HCT116 (cell line): ENCODE results near the gene ADGRD1. TPM values are rescaled to one million over a fixed set of nuclear protein-coding genes. Genes with fewer than 3 reads are reported as not detected.

Experiments
- ATAC-seq: fragments of 200-7000 bp; cut with Tn5 transposase; 2 replicates; pipeline ENCODE4 v1.9.1; 2020; ENCODE audit warnings: mild to moderate bottlenecking, moderate library complexity
- BruUV-seq: library from RNA; stranded (reverse); fragments of 400-500 nt; replicated peaks from 2 replicates; lab custom pipeline; 2021; lab: Mats Ljungman, UMichigan
- CTCF ChIA-PET: fragments of 300-600 bp; sonication (Branson Sonifier 250); formaldehyde crosslinking; loops from one replicate; lab custom pipeline; 2021; ENCODE audit warnings: antibody characterized with exemption; lab: Charles Lee
- POLR2A ChIA-PET: fragments of 300-600, 350-600 bp; sonication (Branson Sonifier 250); formaldehyde crosslinking; loops from one replicate; lab custom pipeline; 2021; ENCODE audit warnings: antibody characterized with exemption; lab: Charles Lee
- RAD21 ChIA-PET, 2 experiments: fragments of 300-600 bp; sonication (Branson Sonifier 250); formaldehyde crosslinking; loops; one replicate each; lab custom pipeline; 2023; ENCODE audit warnings: low total read pairs in 2 of 2; ENCODE audit not compliant: uncharacterized antibody in 2 of 2, unreplicated experiment in 2 of 2, low non-redundant PET in 1 of 2; lab: Charles Lee
- DNase-seq: peaks from one replicate; pipeline ENCODE4 v3.0.0-alpha.2; 2010; ENCODE audit warnings: low read depth, low spot score
- H2AFZ ChIP-seq: fragments of 200-600 bp; shearing (Covaris generic), sonication (generic); 2 replicates; pipeline ENCODE4 v1.6.1; 2017; ENCODE audit warnings: low read depth, mixed run types, mixed read lengths, antibody characterized with exemption, low read length; ENCODE audit not compliant: poor library complexity, severe bottlenecking
- H3K27ac ChIP-seq: 2 replicates; pipeline ENCODE4 v1.5.1; 2012; ENCODE audit warnings: low read depth, low read length
- H3K27me3 ChIP-seq: fragments of 200-600 bp; sonication (generic); 2 replicates; pipeline ENCODE4 v1.6.1; 2016; ENCODE audit warnings: mixed run types, low read length, mixed read lengths; ENCODE audit not compliant: insufficient read depth
- H3K36me3 ChIP-seq, 2 experiments: fragments of 200-500 bp in 1 of 2; fragments of 200-600 bp in 1 of 2; sonication (Bioruptor generic) in 1 of 2; sonication (generic) in 1 of 2; 2 replicates each; pipeline versions ENCODE4 v1.5.1 to v1.6.1; 2014 to 2016; ENCODE audit warnings: low read length in 2 of 2, inconsistent platforms in 1 of 2, mixed read lengths in 1 of 2, mixed run types in 1 of 2; ENCODE audit not compliant: insufficient read depth in 2 of 2, control insufficient read depth in 1 of 2
- H3K4me1 ChIP-seq, 2 experiments: fragments of 200-600 bp in 1 of 2; sonication (generic) in 1 of 2; 2 replicates each; pipeline versions ENCODE4 v1.5.1 to v1.6.1; 2012 to 2017; ENCODE audit warnings: low read length in 2 of 2, inconsistent platforms in 1 of 2, mild to moderate bottlenecking in 1 of 2, mixed read lengths in 1 of 2, mixed run types in 1 of 2, moderate library complexity in 1 of 2; ENCODE audit not compliant: insufficient read depth in 2 of 2, control insufficient read depth in 1 of 2
- H3K4me2 ChIP-seq: fragments of 200-600 bp; sonication (generic); 2 replicates; pipeline ENCODE4 v1.6.1; 2017; ENCODE audit warnings: mixed run types, low read length, mixed read lengths
- H3K4me3 ChIP-seq, 2 experiments: fragments of 200-600 bp in 1 of 2; sonication (generic) in 1 of 2; replicated peaks in 1 of 2; 2 replicates each; pipeline ENCODE4 v1.5.1; 2011 to 2016; ENCODE audit warnings: low read length in 2 of 2, control low read depth in 1 of 2, low read depth in 1 of 2, mild to moderate bottlenecking in 1 of 2, mixed read lengths in 1 of 2, mixed run types in 1 of 2
- H3K79me2 ChIP-seq: fragments of 200-600 bp; sonication (generic); 2 replicates; pipeline ENCODE4 v1.6.1; 2017; ENCODE audit warnings: mild to moderate bottlenecking, mixed run types, low read length, moderate library complexity, mixed read lengths; ENCODE audit not compliant: insufficient read depth
- H3K9ac ChIP-seq: fragments of 200-600 bp; sonication (generic); 2 replicates; pipeline ENCODE4 v1.6.1; 2016; ENCODE audit warnings: low read length, mixed read lengths
- H3K9me2 ChIP-seq: fragments of 200-600 bp; sonication (generic), shearing (Covaris generic); 2 replicates; pipeline ENCODE4 v1.6.1; 2017; ENCODE audit warnings: mixed run types, mild to moderate bottlenecking, moderate library complexity; ENCODE audit not compliant: insufficient read depth
- H3K9me3 ChIP-seq, 2 experiments: fragments of 200-500 bp in 1 of 2; fragments of 200-600 bp in 1 of 2; sonication (Bioruptor generic) in 1 of 2; sonication (generic) in 1 of 2; 2 replicates each; pipeline ENCODE4 v1.6.1; 2014 to 2017; ENCODE audit warnings: low read length in 2 of 2, mixed read lengths in 2 of 2, inconsistent platforms in 1 of 2, low read depth in 1 of 2, mild to moderate bottlenecking in 1 of 2, mixed run types in 1 of 2, moderate library complexity in 1 of 2; ENCODE audit not compliant: control insufficient read depth in 1 of 2, insufficient read depth in 1 of 2
- H4K20me1 ChIP-seq: fragments of 200-600 bp; sonication (generic), shearing (Covaris generic); 2 replicates; pipeline ENCODE4 v1.6.1; 2017; ENCODE audit warnings: mixed run types, mild to moderate bottlenecking, moderate library complexity; ENCODE audit not compliant: insufficient read depth
- ATF3 ChIP-seq: IDR thresholded peaks from 2 replicates; pipeline ENCODE4 v1.6.1; 2012
- CBX3 ChIP-seq: IDR thresholded peaks from 2 replicates; pipeline ENCODE4 v1.6.1; 2012; ENCODE audit warnings: low read depth
- CEBPB ChIP-seq: IDR thresholded peaks from 2 replicates; pipeline ENCODE4 v1.6.1; 2012; ENCODE audit warnings: low read depth
- EZH2 ChIP-seq: fragments of 200-600 bp; sonication (generic); IDR thresholded peaks from 2 replicates; pipeline ENCODE4 v1.6.1; 2017; ENCODE audit warnings: antibody characterized with exemption, mixed run types
- JUND ChIP-seq: IDR thresholded peaks from 2 replicates; pipeline ENCODE4 v1.6.1; 2012
- POLR2AphosphoS5 ChIP-seq: IDR thresholded peaks from 2 replicates; pipeline ENCODE4 v1.6.1; 2011; ENCODE audit warnings: mild to moderate bottlenecking, low read depth, low read length, moderate library complexity
- RAD21 ChIP-seq: IDR thresholded peaks from 2 replicates; pipeline ENCODE4 v1.6.1; 2012; ENCODE audit warnings: low read depth, mild to moderate bottlenecking
- SRF ChIP-seq: IDR thresholded peaks from 2 replicates; pipeline ENCODE4 v1.6.1; 2012; ENCODE audit warnings: low read depth
- TCF7L2 ChIP-seq: IDR thresholded peaks from 2 replicates; pipeline ENCODE4 v1.7.0; 2011; ENCODE audit warnings: borderline replicate concordance, inconsistent platforms; ENCODE audit not compliant: insufficient read depth, insufficient read length; ENCODE audit errors: extremely low read depth
- ZBTB33 ChIP-seq: IDR thresholded peaks from 2 replicates; pipeline ENCODE4 v1.6.1; 2011; ENCODE audit warnings: mild to moderate bottlenecking, low read length, moderate library complexity; ENCODE audit not compliant: insufficient replicate concordance; ENCODE audit errors: extremely low read depth
- intact Hi-C: fragments of 100-400 bp; cut with micrococcal nuclease; formaldehyde crosslinking; loops from 2 replicates; pipeline ENCODE4 v1.10.0; 2022
- total RNA-seq: library from RNA; stranded (reverse); gene quantifications from one replicate; pipeline ENCODE4 v1.2.1, GENCODE V29; 2021; ENCODE audit not compliant: unreplicated experiment

Gene ADGRD1
- total RNA-seq, 1 experiment from 2014 or later: 0.44 TPM

GRCh38 chr12:131090274-131091210 is 136.8 kb downstream of the ADGRD1 start:
- ChIA-PET POLR2A (no interaction called here), RAD21 (no interaction called here), CTCF (no interaction called here)
- Histone ChIP-seq H2AFZ (no peak overlapping the region), H3K27ac (no peak overlapping the region), H3K4me2 (no peak overlapping the region), H3K9ac (no peak overlapping the region), H3K9me3 (no peaks in the 10 kb centered on the region), H3K9me2 (no peaks in the 10 kb centered on the region), H3K4me1 (no peaks in the 10 kb centered on the region), H3K36me3 (no peaks in the 10 kb centered on the region)
- DNase-seq: no peak
- intact Hi-C loops: no loop called here
- no TSS peak for BruUV-seq
- ATAC-seq: no peak
- no peak for TF ChIP-seq JUND
- TF ChIP-seq, all 23 proteins: peak for 0
- no peaks in the 10 kb centered on the region for H3K79me2 ChIP-seq
- H3K4me3 ChIP-seq: no peak overlapping the region
- H3K27me3 ChIP-seq: no peaks in the 10 kb centered on the region
- H4K20me1 ChIP-seq: no peaks in the 10 kb centered on the region

- H3K27me3 ChIP-seq: no peaks in the 10 kb centered on the region
- RAD21 ChIA-PET: no interaction called here
- ATAC-seq (no peak), DNase-seq (no peak)
- no peaks in the 10 kb centered on the region for H3K9me3 ChIP-seq
- CTCF ChIA-PET: no interaction called here
- H3K27ac ChIP-seq: no peak overlapping the region
- POLR2A ChIA-PET: no interaction called here
- H3K4me2 ChIP-seq: no peak overlapping the region
- H3K9ac ChIP-seq: no peak overlapping the region
- no peak overlapping the region for H3K4me3 ChIP-seq
- H3K4me1 ChIP-seq: no peaks in the 10 kb centered on the region
- no peaks in the 10 kb centered on the region for H4K20me1 ChIP-seq
- no TSS peak for BruUV-seq
- H3K36me3 ChIP-seq: no peaks in the 10 kb centered on the region
- no peak overlapping the region for H2AFZ ChIP-seq
- H3K9me2 ChIP-seq: no peaks in the 10 kb centered on the region
- TF ChIP-seq POLR2AphosphoS5: no peak
- no peak for TF ChIP-seq ATF3
- no peak for TF ChIP-seq EZH2
- TF ChIP-seq TCF7L2: no peak
- TF ChIP-seq RAD21: no peak
- TF ChIP-seq CBX3: no peak
- no peak for TF ChIP-seq SRF
- TF ChIP-seq ZBTB33: no peak
- no peak for TF ChIP-seq CEBPB
- no peaks in the 10 kb centered on the region for H3K79me2 ChIP-seq
- intact Hi-C loops: no loop called here
Measured at GRCh38 chr12:131091413-131091975, 137.8 kb downstream of the ADGRD1 start.
